ENCODE results near the gene LDLRAD3. TPM values are rescaled to one million over a fixed set of nuclear protein-coding genes. Genes with fewer than 3 reads are reported as not detected.

LDLRAD3 gene
- total RNA-seq, 1 experiment from 2014 or later, result 12.1 TPM

GRCh38 chr11:36243641-36244040, 299.8 kb downstream of the LDLRAD3 start:
- no peak overlapping the region for H3K18ac ChIP-seq (ENCODE audit: insufficient read length, low read depth, low read length)
- no peaks in the 10 kb centered on the region for H3K79me2 ChIP-seq (ENCODE audit: insufficient read depth, low read length)
- H2BK15ac ChIP-seq (ENCODE audit: low read depth, low read length), result no peak overlapping the region
- H2AK5ac ChIP-seq (ENCODE audit: insufficient read length, low read length), result no peak overlapping the region
- Mint-ChIP-seq H3K4me3 (no peak overlapping the region), H3K27me3 (ENCODE audit: low read depth) (peaks cover 2% of the 10 kb centered on the region; the same call in 1 of the 2 replicates), H3K4me1 (no peaks in the 10 kb centered on the region), H3K36me3 (ENCODE audit: insufficient read depth in 1 of 3, low read depth in 3 of 3) (no peaks in the 10 kb centered on the region; a peak in 1 of 7 replicates), H3K27ac (no peak overlapping the region), H3K9me3 (no peaks in the 10 kb centered on the region)
- no peak overlapping the region for H3K4ac ChIP-seq (ENCODE audit: low read depth, low read length)
- H3K27me3 ChIP-seq (ENCODE audit: insufficient read depth, low read length), result no peaks in the 10 kb centered on the region
- no peak overlapping the region for H3K23ac ChIP-seq (ENCODE audit: insufficient read length, low read depth, low read length)
- H3K9me3 ChIP-seq (ENCODE audit: control insufficient read depth, low read depth, low read length), result no peaks in the 10 kb centered on the region
- H2BK5ac ChIP-seq (ENCODE audit: insufficient read length, low read length), result no peak overlapping the region
- no peak overlapping the region for H4K91ac ChIP-seq (ENCODE audit: insufficient read length, low read depth, low read length)
- no peak overlapping the region for H4K8ac ChIP-seq (replicated peaks; ENCODE audit: insufficient read length, low read depth, low read length)
- no peak overlapping the region for H3K27ac ChIP-seq (ENCODE audit: insufficient read length, low read depth, low read length)
- no peaks in the 10 kb centered on the region for H4K20me1 ChIP-seq (ENCODE audit: control insufficient read depth, insufficient read depth, insufficient read length)
- H3K9ac ChIP-seq (ENCODE audit: extremely low read depth, insufficient read length, low read length), result no peak overlapping the region
- no CpG with 5 or more reads among the region's 1 CpG for WGBS (ENCODE audit: extremely low coverage, insufficient read length, low lambda C conversion rate)
- no peak overlapping the region for H3K4me2 ChIP-seq (ENCODE audit: insufficient read depth, insufficient read length, low read length)
- no peak overlapping the region for H2BK120ac ChIP-seq (ENCODE audit: low read depth, low read length, poor library complexity, severe bottlenecking)
- H2AFZ ChIP-seq (ENCODE audit: low read length), result no peak overlapping the region
- no peak overlapping the region for H3K14ac ChIP-seq (ENCODE audit: insufficient read depth, low read length)
- H3K23me2 ChIP-seq (ENCODE audit: insufficient read length, low read depth, low read length, poor library complexity, severe bottlenecking), result no peaks in the 10 kb centered on the region
- no peak overlapping the region for H3T11ph ChIP-seq (ENCODE audit: low read length)
- no peak overlapping the region for H2BK20ac ChIP-seq (ENCODE audit: low read depth, low read length, poor library complexity, severe bottlenecking)
- no peaks in the 10 kb centered on the region for H3K4me1 ChIP-seq (ENCODE audit: insufficient read depth, low read length)
- no peak for TF ChIP-seq CTCF (conservative IDR thresholded peaks at IDR 0.05)
- H3K79me1 ChIP-seq (ENCODE audit: insufficient read depth, low read depth, low read length, poor library complexity, severe bottlenecking), result no peaks in the 10 kb centered on the region
- no peak overlapping the region for H4K5ac ChIP-seq (ENCODE audit: insufficient read length, low read depth, low read length)
- H2BK12ac ChIP-seq (ENCODE audit: insufficient read length, low read depth, low read length), result no peak overlapping the region
- DNase-seq, result no peak
- H3K56ac ChIP-seq (ENCODE audit: insufficient read length, low read depth, low read length), result no peak overlapping the region
